ENCODE measurements around the gene ACTL8. TPM values are rescaled to one million over a fixed set of nuclear protein-coding genes. Genes with fewer than 3 reads are reported as not detected.
A peak's percentile ranks its signal among the peaks of the same experiment; 100 is the strongest.

ACTL8 gene
- total and polyA plus RNA-seq, 8 donors, result not detected

GRCh38 chr1:17752356-17752755 lies 2.8 kb upstream of the ACTL8 start:
- WGBS, 2 donors, result 55 to 64% methylated on average over 4 of the region's 4 CpGs
- intact Hi-C loops (cut with DNase I), result no loop called here
- ATAC-seq, result no peak
- H3K27ac ChIP-seq, result no peak overlapping the region
- DNase-seq, result no peak
- no peaks in the 10 kb centered on the region for H3K27me3 ChIP-seq
- no peak overlapping the region for H3K4me3 ChIP-seq
- FAIRE-seq, result no peak
- no peaks in the 10 kb centered on the region for H3K4me1 ChIP-seq
- H3K36me3 ChIP-seq, result no peaks in the 10 kb centered on the region
- no peak for TF ChIP-seq CTCF (IDR thresholded peaks at IDR 0.05)
- H3K9me3 ChIP-seq, result no peaks in the 10 kb centered on the region

- Histone ChIP-seq H3K4me1 (no peaks in the 10 kb centered on the region), H3K27me3 (no peaks in the 10 kb centered on the region), H3K27ac (no peak overlapping the region), H3K9me3 (no peaks in the 10 kb centered on the region), H3K36me3 (no peaks in the 10 kb centered on the region), H3K4me3 (no peak overlapping the region)
- no peak for ATAC-seq
- intact Hi-C loops (cut with DNase I), result no loop called here
- WGBS, 2 donors, result 65 to 70% methylated on average over 6 of the region's 6 CpGs
- no peak for TF ChIP-seq CTCF (IDR thresholded peaks at IDR 0.05)
- no peak for FAIRE-seq
- no peak for DNase-seq
Observed at GRCh38 chr1:17757426-17757825, 2.3 kb downstream of the ACTL8 start.

DNA sequence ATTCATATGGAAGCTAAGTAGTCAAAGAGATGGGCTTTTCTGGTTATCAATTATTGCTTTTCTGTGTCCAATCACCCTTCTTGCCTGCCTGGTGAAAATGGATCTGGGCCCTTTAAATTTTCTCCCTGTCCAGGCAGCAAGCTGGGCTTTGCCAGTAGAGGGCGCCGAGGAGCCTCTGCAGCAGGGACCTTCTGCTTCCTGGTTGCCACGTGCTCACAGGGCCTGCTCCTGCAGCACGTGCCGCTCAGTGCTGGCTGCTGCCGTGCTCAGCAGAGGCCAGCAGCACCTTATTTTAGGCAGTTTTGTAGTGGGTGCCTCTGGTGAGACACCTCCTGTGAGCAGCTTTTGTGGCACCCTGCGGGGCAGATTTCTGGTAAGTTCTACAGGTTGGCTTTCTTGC lies 4.0 kb downstream of the ACTL8 start:
- no peak for TF ChIP-seq CTCF (IDR thresholded peaks at IDR 0.05)
- Histone ChIP-seq H3K9me3 (no peaks in the 10 kb centered on the region), H3K27me3 (no peaks in the 10 kb centered on the region), H3K4me1 (no peaks in the 10 kb centered on the region), H3K4me3 (no peak overlapping the region), H3K36me3 (no peaks in the 10 kb centered on the region), H3K27ac (no peak overlapping the region)
- FAIRE-seq (no peak), DNase-seq (peak in 1 of 6 donors; percentile 15), ATAC-seq (no peak)
- intact Hi-C loops (cut with DNase I), result no loop called here
- 44 to 56% methylated on average over 7 of the region's 7 CpGs for WGBS, 2 donors

DNA sequence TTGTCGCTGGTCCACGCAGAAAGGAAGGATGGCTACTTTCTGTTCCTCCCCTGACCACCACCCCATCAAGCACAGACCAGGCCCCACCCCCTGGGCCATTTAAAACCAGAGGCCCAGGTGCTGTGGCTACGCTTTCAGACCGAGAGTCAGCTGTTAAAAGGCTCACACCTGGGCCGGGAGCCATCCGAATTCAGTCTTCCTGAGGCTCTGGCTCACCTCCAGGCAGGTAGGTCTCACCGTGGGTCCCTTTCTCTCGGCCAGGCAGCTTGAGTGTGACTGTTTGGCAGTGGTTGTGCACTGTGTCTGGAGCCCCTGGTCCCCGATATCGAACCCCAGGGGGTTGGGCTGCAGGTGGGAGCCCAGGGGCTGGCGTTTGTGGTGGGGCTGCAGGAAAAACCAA lies 7.2 kb downstream of the ACTL8 start:
- no peaks in the 10 kb centered on the region for H3K36me3 ChIP-seq
- H3K27me3 ChIP-seq, result no peaks in the 10 kb centered on the region
- 69% methylated on average over 11 of the region's 11 CpGs for WGBS, 2 donors
- DNase-seq (no peak), FAIRE-seq (no peak), ATAC-seq (no peak)
- H3K27ac ChIP-seq, result no peak overlapping the region
- TF ChIP-seq CTCF (IDR thresholded peaks at IDR 0.05), result no peak
- no peaks in the 10 kb centered on the region for H3K4me1 ChIP-seq
- H3K4me3 ChIP-seq, result no peak overlapping the region
- no peaks in the 10 kb centered on the region for H3K9me3 ChIP-seq
- intact Hi-C loops (cut with DNase I), result no loop called here

DNA sequence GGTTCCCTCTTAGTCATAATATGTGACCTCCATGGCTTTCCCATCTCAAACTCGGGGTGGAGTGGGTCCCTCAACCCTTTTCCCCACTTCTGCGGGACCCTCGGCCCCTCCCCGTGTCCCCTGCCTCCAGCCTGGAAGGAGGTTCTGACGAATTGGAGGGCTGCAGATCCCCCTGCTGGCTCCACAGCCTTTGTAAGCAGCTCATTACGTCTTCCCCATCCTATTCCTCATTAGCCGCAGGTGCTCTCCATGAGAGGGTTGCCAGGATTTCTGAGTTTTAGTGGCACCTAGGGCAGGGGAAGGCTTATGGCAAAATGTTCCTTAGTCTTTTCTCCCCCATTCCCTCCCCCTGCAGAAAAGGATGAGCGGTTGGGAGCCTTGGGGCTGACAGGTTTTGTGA lies 8.3 kb downstream of the ACTL8 start:
- no peaks in the 10 kb centered on the region for H3K36me3 ChIP-seq
- no peak for FAIRE-seq
- no peaks in the 10 kb centered on the region for H3K4me1 ChIP-seq
- no peak for ATAC-seq
- no peak for TF ChIP-seq CTCF (IDR thresholded peaks at IDR 0.05)
- no peaks in the 10 kb centered on the region for H3K27me3 ChIP-seq
- H3K4me3 ChIP-seq, result no peak overlapping the region
- intact Hi-C loops (cut with DNase I), result no loop called here
- WGBS, 2 donors, result 35 to 49% methylated on average over 8 of the region's 8 CpGs
- no peak for DNase-seq
- no peak overlapping the region for H3K27ac ChIP-seq
- H3K9me3 ChIP-seq, result no peaks in the 10 kb centered on the region
